Chondrocyte (in vitro differentiated cells): ENCODE measurements around the gene APC2. TPM values are rescaled to one million over a fixed set of nuclear protein-coding genes. Genes with fewer than 3 reads are reported as not detected.

Experiments used
- DNase-seq: peaks from one replicate; pipeline ENCODE4 v3.0.0; 2021; ENCODE audit warnings: mixed read lengths, low spot score
- H3K27ac Mint-ChIP-seq: one replicate; pipeline ENCODE4 v1.8.0; 2021; ENCODE audit warnings: mild to moderate bottlenecking, moderate library complexity, mixed read lengths; ENCODE audit not compliant: unreplicated experiment
- H3K27me3 Mint-ChIP-seq: 2 replicates; pipeline ENCODE4 v1.8.0; 2021; ENCODE audit warnings: low read depth, mixed read lengths
- H3K36me3 Mint-ChIP-seq: 2 replicates; pipeline ENCODE4 v1.8.0; 2021; ENCODE audit warnings: low read depth, mixed read lengths
- H3K4me1 Mint-ChIP-seq: 2 replicates; pipeline ENCODE4 v1.8.0; 2021; ENCODE audit warnings: low read depth, mild to moderate bottlenecking, mixed read lengths
- H3K4me3 Mint-ChIP-seq: one replicate; pipeline ENCODE4 v1.8.0; 2021; ENCODE audit warnings: mild to moderate bottlenecking, moderate library complexity, mixed read lengths; ENCODE audit not compliant: unreplicated experiment
- H3K9me3 Mint-ChIP-seq: 2 replicates; pipeline ENCODE4 v1.8.0; 2021; ENCODE audit warnings: low read depth, mixed read lengths
- total RNA-seq: library from RNA; stranded (reverse); gene quantifications from 3 replicates; pipeline ENCODE4 v1.2.1, GENCODE V29; 2021
- TF ChIP-seq, protein P1 (sequence below): fragments of 200-600 bp; sonication (generic); IDR thresholded peaks from 2 replicates; pipeline ENCODE4 v1.5.0; 2021; ENCODE audit warnings: antibody characterized with exemption, mild to moderate bottlenecking, moderate library complexity

APC2 gene
- total RNA-seq, 1 donor from 2014 or later: 3.9 TPM

DNA sequence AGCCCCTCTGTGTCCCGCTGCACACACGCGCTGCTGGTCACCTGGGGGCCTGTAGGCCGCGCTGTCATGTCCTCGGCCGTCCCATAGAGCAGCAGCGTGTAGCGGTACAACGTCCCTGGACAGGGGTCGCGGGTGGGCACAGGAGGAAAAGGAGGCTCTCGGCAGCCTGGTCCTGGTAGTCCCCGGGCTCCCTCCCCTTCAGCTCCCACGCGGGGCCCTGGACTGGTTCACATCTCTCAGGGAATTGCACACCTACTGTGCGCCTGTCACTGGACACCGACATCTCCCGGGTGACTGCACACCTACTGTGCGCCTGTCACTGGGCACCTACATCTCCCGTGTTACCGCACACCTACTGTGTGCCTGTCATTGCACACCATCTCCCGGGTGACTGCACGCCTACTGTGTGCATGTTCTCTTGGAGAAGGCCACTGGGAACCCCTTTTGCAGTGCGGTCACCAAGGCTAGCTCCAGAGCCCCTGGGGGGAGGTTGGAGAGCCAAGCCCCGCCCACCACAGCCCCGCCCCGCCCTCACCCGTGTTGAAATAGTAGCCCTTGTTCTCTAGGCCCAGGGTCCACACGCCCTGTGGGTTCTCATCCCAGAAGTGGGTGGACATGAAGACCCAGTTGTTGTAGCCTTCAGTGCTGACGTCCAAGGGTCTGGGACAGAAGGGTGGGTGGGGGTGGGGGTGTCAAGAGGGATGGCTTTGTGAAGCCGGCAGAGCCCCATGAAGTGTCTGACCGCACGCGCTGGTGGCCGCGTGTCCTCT is 32.6 kb downstream of the APC2 start:
- peak; percentile 90 for DNase-seq
- Mint-ChIP-seq H3K27me3 (no peaks in the 10 kb centered on the region), H3K27ac (no peak overlapping the region)

DNA sequence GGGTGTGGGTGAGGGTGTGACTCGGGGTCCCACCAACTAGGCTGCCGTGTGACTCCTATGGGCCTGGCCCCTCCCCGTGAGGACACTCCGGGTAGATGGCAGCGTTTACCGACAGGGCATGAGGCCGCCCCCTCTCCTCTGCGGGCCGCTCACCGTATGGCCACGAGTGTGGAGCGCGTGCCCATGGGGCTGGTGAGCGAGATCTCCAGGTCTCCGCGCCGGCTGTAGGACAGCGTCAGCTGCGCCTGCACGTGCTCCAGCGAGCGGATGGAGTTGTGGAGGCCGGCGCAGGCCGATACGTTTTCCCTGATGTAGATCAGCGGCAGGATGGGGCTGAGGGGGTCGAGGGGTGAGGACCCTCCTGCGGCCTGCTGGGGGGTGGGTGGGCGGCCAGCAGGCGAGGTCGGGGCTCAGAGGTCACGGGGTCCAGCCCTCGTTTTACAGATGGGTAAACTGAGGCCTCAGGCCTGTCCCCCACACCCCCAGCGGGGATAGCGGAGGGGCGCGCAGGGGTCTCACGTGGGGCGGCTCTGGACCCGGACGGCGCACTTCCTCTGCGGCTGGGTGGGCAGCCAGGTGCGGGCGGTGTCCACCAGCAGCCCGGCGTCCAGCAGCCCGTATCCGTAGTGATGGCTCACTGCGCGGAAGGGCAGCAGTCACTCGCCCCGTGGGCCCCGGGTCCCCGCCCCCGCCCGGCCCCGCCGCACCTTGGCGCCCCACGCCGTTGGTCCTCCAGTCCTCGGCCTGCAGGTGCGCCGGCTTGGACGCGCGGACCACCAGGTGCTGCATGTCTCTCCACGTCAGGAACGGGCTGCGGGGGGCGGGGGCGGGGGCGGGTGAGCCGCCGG is 33.4 kb downstream of the APC2 start:
- Mint-ChIP-seq H3K36me3 (peaks cover 1% of the 10 kb centered on the region), H3K4me1 (peaks cover 5% of the 10 kb centered on the region), H3K4me3 (no peak overlapping the region), H3K27ac (no peak overlapping the region), H3K27me3 (no peaks in the 10 kb centered on the region), H3K9me3 (no peaks in the 10 kb centered on the region)
- TF ChIP-seq, protein P1, sequence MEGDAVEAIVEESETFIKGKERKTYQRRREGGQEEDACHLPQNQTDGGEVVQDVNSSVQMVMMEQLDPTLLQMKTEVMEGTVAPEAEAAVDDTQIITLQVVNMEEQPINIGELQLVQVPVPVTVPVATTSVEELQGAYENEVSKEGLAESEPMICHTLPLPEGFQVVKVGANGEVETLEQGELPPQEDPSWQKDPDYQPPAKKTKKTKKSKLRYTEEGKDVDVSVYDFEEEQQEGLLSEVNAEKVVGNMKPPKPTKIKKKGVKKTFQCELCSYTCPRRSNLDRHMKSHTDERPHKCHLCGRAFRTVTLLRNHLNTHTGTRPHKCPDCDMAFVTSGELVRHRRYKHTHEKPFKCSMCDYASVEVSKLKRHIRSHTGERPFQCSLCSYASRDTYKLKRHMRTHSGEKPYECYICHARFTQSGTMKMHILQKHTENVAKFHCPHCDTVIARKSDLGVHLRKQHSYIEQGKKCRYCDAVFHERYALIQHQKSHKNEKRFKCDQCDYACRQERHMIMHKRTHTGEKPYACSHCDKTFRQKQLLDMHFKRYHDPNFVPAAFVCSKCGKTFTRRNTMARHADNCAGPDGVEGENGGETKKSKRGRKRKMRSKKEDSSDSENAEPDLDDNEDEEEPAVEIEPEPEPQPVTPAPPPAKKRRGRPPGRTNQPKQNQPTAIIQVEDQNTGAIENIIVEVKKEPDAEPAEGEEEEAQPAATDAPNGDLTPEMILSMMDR: no peak
- no peak for DNase-seq

More for the DNA sequence above, 32.6 kb downstream of the APC2 start:
- H3K4me1 Mint-ChIP-seq: peaks cover 12% of the 10 kb centered on the region
- H3K9me3 Mint-ChIP-seq: no peaks in the 10 kb centered on the region
- H3K4me3 Mint-ChIP-seq: no peak overlapping the region
- TF ChIP-seq, protein P1: no peak
- peaks cover 1% of the 10 kb centered on the region for H3K36me3 Mint-ChIP-seq

DNA sequence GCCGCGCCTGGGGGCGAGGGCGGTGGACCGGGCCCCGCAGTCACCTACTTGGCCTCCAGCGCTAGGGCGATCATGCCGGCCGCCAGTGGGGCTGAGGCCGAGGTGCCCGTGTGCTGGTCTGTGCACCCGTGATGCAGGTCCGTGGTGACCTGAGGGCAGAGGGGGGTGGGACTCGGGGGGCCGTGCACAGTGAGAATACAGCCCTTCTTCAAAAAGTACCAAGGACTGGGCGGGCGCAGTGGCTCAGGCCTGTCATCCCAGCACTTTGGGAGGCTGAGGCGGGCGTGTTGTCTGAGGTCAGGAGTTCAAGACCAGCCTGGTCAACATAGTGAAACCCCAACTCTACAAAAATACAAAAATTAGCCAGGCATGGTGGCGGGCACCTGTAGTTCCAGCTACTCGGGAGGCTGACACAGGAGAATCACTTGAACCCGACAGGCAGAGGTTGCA is 34.1 kb downstream of the APC2 start:
- DNase-seq: no peak
- Mint-ChIP-seq H3K4me3 (no peak overlapping the region), H3K36me3 (peaks cover under 1% of the 10 kb centered on the region)

DNA sequence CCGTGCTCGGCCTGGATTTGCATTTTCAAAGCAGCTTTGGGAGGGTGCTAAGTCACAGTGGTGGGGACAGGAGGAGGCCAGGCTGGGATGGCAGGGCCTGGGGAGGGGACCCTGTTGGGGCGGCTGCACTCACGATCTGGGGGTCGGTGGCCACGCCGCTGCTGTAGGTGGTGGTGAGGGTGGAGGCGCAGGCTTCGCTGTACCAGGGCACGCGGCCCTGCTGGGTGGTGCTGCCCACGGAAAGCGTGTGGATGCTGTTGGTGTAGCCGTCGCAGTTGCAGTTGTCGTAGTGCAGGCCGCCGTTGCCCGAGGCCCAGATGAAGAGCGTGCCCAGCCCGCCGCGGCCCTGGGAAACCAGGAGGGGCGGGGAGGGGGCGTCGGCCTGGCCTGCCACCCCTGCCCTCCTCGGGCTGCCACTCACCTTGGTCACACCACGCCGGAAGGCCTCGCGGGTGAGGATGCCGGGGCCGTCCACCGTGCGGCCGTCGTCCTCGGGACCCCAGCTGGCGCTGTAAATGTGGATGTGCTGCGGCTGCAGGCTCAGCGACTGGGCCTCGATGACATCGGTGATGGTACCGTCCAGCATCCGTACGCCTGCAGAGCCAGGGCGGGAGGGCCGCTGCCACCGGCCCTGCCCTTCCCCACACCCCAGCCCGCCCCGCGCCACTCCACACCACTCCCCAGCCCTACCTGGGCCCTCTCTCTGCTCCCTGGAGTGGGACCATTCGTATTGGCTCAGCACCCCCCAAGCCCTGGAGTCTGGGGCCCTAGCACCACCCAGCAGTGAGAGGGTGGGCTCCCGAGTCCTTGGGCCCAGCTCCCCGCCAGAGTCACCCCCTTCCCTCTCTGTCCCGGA is 37.0 kb downstream of the APC2 start:
- no peak for DNase-seq
- no peaks in the 10 kb centered on the region for H3K4me1 Mint-ChIP-seq

More for the DNA sequence above, 34.1 kb downstream of the APC2 start:
- Mint-ChIP-seq H3K27ac (no peak overlapping the region), H3K9me3 (no peaks in the 10 kb centered on the region), H3K27me3 (no peaks in the 10 kb centered on the region), H3K4me1 (peaks cover 3% of the 10 kb centered on the region)
- TF ChIP-seq, protein P1: no peak

More for the DNA sequence above, 37.0 kb downstream of the APC2 start:
- H3K27me3 Mint-ChIP-seq: peaks cover 4% of the 10 kb centered on the region
- no peaks in the 10 kb centered on the region for H3K9me3 Mint-ChIP-seq
- H3K27ac Mint-ChIP-seq: no peak overlapping the region
- no peaks in the 10 kb centered on the region for H3K36me3 Mint-ChIP-seq
- TF ChIP-seq, protein P1: no peak
- H3K4me3 Mint-ChIP-seq: no peak overlapping the region
